HFF-Myc (cell line): ENCODE measurements around the gene SPATA13.

Source experiments
- DNase-seq: peaks from one replicate; pipeline ENCODE4 v3.0.0-alpha.2; 2011; ENCODE audit warnings: low read depth; ENCODE audit errors: extremely low read depth
- H3K4me3 ChIP-seq: replicated peaks from 2 replicates; pipeline ENCODE4 v1.5.1; 2011; ENCODE audit warnings: low read depth, mild to moderate bottlenecking, control low read depth, low read length
- TF ChIP-seq, protein P1 (sequence below): IDR thresholded peaks from 2 replicates; pipeline ENCODE4 v1.5.1; 2012; ENCODE audit warnings: mild to moderate bottlenecking, low read depth, low read length, control low read depth; ENCODE audit errors: missing control alignments

Gene SPATA13

DNA sequence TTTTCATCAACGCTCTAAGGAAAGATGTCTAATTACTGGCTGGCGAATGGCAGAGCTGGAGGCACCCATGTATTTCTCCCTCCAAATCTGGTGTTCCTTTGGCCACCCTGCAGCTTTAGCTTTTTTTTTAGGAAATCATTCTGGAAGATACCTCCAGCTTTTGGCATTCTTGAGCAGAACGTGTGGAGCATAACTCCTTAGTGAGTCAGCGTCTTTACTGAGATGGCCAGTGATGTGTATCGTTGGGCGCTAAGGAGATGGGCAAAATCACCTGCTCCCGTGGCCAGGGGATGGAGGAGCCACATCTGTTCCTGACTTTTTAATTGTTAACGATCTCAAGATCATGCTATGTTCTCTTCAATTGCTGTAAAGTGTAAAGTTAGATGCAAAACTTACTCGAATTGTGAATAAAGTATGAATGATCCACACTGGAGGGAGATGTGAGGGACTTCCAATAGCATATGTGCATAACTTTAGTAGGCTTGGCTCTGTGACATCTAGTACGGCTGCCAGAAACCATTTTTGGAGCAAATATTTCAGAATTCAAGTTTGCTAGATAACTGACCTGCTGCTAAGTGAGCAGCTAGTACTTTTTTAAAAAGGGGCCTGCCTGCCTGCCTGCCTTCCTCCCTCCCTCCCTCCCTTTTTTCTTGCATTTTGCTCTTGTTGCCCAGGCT lies 124.5 kb downstream of the SPATA13 start:
- no peak overlapping the region for H3K4me3 ChIP-seq
- TF ChIP-seq, protein P1, sequence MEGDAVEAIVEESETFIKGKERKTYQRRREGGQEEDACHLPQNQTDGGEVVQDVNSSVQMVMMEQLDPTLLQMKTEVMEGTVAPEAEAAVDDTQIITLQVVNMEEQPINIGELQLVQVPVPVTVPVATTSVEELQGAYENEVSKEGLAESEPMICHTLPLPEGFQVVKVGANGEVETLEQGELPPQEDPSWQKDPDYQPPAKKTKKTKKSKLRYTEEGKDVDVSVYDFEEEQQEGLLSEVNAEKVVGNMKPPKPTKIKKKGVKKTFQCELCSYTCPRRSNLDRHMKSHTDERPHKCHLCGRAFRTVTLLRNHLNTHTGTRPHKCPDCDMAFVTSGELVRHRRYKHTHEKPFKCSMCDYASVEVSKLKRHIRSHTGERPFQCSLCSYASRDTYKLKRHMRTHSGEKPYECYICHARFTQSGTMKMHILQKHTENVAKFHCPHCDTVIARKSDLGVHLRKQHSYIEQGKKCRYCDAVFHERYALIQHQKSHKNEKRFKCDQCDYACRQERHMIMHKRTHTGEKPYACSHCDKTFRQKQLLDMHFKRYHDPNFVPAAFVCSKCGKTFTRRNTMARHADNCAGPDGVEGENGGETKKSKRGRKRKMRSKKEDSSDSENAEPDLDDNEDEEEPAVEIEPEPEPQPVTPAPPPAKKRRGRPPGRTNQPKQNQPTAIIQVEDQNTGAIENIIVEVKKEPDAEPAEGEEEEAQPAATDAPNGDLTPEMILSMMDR, result no peak
- DNase-seq, result no peak

DNA sequence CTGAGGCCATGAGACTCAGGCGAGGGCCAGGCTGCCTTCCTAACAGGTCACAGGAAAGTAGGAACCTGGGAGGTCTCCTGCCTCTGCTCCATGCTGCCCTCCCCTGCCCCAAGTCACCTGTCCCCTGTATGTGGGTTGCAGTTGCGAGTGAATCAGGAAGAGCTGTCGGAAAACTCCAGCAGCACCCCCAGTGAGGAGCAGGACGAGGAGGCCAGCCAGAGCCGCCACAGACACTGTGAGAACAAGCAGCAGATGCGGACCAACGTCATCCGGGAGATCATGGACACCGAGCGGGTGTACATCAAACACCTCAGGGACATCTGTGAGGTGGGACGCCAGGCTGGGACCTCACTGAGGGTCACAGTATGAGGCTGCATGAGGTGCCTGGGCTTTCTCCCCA lies 126.1 kb downstream of the SPATA13 start:
- H3K4me3 ChIP-seq, result no peak overlapping the region
- DNase-seq, result no peak
- TF ChIP-seq, protein P1, result no peak

DNA sequence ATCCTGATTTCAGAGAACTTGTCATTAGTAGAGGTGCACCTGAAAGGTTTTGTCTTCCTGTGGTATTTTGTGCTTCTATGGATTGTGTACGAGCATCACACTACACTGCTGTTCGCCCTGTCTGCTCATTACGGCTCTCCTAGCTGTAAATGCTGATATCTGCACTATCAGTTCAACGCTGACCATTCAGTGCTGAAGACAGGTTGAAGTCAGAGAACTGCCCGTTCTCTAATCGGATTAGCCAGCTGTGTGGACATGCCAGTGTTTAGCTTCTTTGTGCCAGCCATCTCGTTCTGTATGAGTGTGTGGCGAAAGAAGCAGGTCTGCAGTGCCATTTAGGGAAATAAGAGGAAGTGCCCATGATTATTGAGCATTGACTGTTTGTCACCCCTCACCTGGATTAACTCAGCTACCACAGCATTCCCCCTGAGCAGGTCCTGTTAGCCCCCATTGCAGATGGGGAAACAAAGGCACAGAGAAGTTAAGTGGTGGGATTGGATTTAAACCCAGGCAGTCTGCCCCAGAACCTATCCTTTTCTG lies 127.3 kb downstream of the SPATA13 start:
- TF ChIP-seq, protein P1, result no peak
- DNase-seq, result no peak
- no peak overlapping the region for H3K4me3 ChIP-seq

DNA sequence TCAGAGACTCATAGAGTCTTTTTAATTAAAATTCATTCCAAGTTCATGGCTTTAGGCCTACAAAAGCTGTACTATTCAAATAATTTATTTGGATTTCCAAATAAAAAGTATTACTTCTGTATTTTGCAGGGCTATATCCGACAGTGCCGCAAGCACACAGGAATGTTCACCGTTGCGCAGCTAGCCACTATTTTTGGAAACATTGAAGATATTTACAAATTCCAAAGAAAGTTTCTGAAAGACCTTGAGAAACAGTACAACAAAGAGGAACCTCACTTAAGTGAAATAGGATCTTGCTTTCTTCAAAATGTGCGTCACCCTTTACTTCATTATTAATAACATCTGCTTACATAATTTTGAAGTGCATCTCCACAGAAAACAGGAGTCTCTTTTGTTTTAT lies 128.3 kb downstream of the SPATA13 start:
- H3K4me3 ChIP-seq, result no peak overlapping the region
- no peak for DNase-seq
- TF ChIP-seq, protein P1, result no peak

DNA sequence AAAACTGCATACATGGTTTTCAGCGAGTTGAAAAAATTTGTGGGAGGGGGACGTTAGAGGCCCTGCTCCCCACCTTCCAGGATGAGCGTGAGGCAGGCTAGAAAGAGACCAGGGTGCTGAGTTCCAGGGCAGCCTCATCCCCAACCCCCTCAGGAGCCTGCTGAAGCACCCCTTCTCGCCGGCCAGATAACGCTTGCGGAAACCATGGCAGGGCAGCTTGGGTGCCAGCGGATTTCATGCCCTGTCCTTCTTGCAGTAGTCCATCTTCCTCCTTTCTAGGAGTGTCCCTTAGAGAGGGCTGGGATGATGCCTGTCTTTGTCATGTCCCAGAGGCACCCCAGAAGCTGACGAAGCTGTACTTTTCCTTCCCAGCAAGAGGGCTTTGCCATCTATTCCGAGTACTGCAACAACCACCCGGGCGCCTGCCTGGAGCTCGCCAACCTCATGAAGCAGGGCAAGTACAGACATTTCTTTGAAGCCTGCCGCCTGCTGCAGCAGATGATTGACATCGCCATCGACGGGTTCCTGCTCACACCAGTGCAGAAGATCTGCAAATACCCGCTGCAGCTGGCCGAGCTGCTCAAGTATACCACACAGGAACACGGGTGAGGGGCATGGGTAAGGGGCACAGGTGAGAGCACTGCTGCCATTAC lies 129.9 kb downstream of the SPATA13 start:
- no peak for DNase-seq
- TF ChIP-seq, protein P1, result no peak
- no peak overlapping the region for H3K4me3 ChIP-seq

DNA sequence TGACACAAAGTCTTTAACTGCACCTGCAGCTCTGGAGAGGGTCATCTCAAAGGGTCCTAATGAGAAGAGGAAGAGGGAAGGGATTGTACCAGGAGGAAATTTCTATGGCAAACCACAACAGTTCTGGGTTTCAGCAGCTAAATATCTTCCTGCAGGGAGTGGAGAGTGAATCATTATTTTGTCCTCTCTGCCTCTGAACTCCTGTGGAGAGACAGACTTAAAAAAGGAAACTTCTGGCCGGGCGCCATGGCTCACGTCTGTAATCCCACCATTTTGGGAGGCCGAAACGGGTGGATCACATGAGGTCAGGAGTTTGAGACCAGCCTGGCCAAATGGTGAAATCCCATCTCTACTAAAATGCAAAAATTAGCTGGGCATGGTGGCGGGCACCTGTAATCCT lies 132.0 kb downstream of the SPATA13 start:
- no peak for DNase-seq
- TF ChIP-seq, protein P1, result no peak

More for the DNA sequence above, 132.0 kb downstream of the SPATA13 start:
- H3K4me3 ChIP-seq, result no peak overlapping the region
